ENCODE measurements around the gene SPINT2.

- TF ChIP-seq CTCF (conservative IDR thresholded peaks at IDR 0.05; ENCODE audit: low read length) (no peak), EZH2phosphoT487 (IDR thresholded peaks at IDR 0.05; ENCODE audit: borderline replicate concordance, low read depth, low read length) (no peak)
These were observed 10.4 kb downstream of the SPINT2 start for GRCh38 chr19:38274739-38275138.
